ENCODE results near the gene ATAD3C.
"Not testable (repeated sequence)": the region's sequence is repeated elsewhere in the genome, so short reads cannot be mapped to it uniquely, and the experiment has no call there.

The ATAD3C gene

DNA sequence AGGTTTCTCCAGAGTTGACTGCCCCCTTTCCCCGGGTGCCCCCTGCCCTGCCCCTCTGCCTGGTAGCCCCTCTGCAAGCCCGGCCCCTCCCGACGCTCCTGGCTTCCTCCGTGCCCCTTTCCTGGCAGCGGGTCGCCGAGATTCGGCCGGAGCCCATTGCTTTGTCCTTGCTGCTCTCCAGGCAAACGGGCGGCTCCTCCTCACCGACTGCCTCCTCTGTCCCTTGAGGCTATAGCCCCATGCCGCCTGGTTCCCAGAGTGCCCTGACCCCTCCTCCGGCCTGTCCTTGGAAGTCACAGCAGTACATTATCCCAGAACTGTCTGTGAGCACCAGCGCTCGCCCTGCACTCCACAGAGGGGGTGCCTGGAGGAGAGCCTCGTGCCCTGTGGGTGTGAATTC, 64.2 kb downstream of the ATAD3C start:
- DNase-seq, result not testable (repeated sequence)

DNA sequence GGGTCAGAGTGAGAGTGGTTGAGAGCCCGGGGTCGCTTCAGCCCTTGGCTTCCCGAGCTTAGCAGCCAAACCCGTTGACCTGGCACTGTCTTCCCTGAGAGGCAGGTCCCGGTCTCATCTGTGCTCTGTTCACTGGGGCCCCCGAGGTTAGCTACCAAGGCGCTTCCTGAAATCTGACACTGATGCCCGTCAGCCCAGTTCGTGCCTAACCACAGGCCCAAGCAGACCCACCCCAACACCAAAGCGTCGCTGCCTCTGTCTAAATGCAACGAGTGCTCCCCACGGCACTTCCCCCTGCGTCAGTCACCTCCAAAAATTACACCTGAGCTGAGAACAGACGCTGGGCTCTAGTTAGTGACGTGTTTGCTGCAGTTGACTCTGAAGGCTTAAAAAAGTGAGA, 64.9 kb downstream of the ATAD3C start:
- not testable (repeated sequence) for DNase-seq

DNA sequence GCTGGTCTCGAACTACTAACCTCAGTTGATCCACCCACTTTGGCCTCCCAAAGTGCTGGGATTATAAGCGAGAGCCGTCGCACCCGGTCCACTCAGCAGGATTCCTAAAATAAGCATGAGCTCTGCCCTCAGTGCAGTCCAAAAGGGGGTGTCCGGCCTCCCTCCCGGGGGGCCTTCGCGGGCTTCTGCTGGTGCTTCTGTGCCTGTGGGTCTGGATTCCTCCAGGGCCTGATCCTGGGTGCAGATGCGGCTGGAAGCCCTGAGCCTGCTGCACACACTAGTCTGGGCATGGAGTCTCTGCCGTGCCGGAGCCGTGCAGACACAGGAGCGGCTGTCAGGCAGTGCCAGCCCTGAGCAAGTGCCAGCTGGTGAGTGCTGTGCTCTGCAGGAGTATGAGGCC, 67.4 kb downstream of the ATAD3C start:
- DNase-seq, result not testable (repeated sequence)

DNA sequence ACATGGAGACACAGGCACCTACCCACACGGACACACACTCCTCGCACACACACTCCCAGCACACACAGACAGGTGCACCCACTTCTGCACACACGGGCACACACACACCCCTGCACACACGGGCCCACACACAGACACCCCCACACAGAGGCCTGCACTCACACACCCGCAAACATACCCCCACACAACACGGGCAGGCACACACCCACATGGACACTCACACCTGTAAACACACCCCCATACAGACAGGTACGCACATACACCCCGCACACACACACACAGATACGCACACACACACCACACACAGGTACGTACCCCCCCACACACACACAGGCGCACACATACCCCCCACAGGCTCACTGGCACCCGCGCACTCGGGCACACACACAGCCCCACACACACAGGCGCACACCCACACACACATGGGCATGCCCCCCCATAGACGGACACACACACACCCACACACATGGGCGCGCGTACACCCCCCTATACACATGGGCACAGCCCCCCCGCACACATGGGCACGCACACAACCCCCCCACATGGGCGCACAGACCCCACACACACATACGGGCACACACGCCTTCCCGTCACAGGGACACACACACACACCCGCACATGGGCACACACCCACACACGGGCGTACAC, 68.6 kb downstream of the ATAD3C start:
- no peak for DNase-seq

DNA sequence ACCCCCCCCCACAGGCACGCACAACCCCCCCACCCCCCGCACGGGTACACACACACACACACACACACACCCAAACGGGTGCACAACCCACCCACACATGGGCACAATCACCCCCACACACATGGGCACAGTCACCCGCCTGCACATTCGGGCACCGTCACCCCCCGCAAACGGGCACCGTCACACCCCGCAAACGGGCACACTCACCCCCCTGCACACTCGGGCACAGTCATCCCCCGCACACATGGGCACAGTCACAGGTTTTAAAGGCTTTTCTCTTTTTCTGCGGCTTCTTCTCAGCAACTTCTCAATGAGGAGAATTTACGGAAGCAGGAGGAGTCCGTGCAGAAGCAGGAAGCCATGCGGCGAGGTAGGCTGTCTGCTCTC, 69.1 kb downstream of the ATAD3C start:
- DNase-seq, result not testable (repeated sequence)

Measured in NCI-H1436 (cell line).